ENCODE measurements around the gene PPP1R14C.

Gene PPP1R14C

GRCh38 chr6:150269130-150269856 is 126.4 kb downstream of the PPP1R14C start:
- no peak for DNase-seq

- no peak for DNase-seq
These were observed 127.0 kb downstream of the PPP1R14C start for GRCh38 chr6:150269857-150270223.

- no peak for DNase-seq
These were observed 127.6 kb downstream of the PPP1R14C start for GRCh38 chr6:150270330-150271052.

- no peak for DNase-seq
These were observed 128.3 kb downstream of the PPP1R14C start for GRCh38 chr6:150271172-150271500.

- no peak for DNase-seq
These were observed 128.8 kb downstream of the PPP1R14C start for GRCh38 chr6:150271501-150272263.

GRCh38 chr6:150272264-150272975 is 129.6 kb downstream of the PPP1R14C start:
- DNase-seq, result no peak

- no peak for DNase-seq
These were observed 130.1 kb downstream of the PPP1R14C start for GRCh38 chr6:150272976-150273315.

- no peak for DNase-seq
These were observed 130.8 kb downstream of the PPP1R14C start for GRCh38 chr6:150273457-150274309.

GRCh38 chr6:150275489-150275888 is 132.6 kb downstream of the PPP1R14C start:
- DNase-seq, result no peak

- no peak for DNase-seq
These were observed 133.5 kb downstream of the PPP1R14C start for GRCh38 chr6:150276168-150276936.

GRCh38 chr6:150276937-150277742 is 134.3 kb downstream of the PPP1R14C start:
- peak in 8 of 56 donors; percentile 6 to 28 (median 14) for DNase-seq

- DNase-seq, result no peak
These were observed 136.7 kb downstream of the PPP1R14C start for GRCh38 chr6:150279533-150279932.

GRCh38 chr6:150280703-150281102 is 137.9 kb downstream of the PPP1R14C start:
- DNase-seq, result no peak

- no peak for DNase-seq
These were observed 138.9 kb downstream of the PPP1R14C start for GRCh38 chr6:150281767-150282166.

- DNase-seq, result no peak
These were observed 140.0 kb downstream of the PPP1R14C start for GRCh38 chr6:150282806-150283205.

- DNase-seq, result no peak
These were observed 143.6 kb downstream of the PPP1R14C start for GRCh38 chr6:150286460-150286859.

GRCh38 chr6:150286912-150287311 is 144.1 kb downstream of the PPP1R14C start:
- DNase-seq, result no peak

GRCh38 chr6:150288456-150288855 is 145.6 kb downstream of the PPP1R14C start:
- DNase-seq, result no peak

- no peak for DNase-seq
These were observed 146.7 kb downstream of the PPP1R14C start for GRCh38 chr6:150289454-150290071.
